Astrocyte (in vitro differentiated cells and primary cell): ENCODE data around the gene WSCD2.

Experiments used
- CTCF ChIP-seq: IDR thresholded peaks from 2 replicates; pipeline ENCODE4 v1.5.1; 2011; ENCODE audit warnings: low read depth, mild to moderate bottlenecking, inconsistent platforms, low read length, moderate library complexity; ENCODE audit not compliant: insufficient read depth
- EZH2 ChIP-seq: IDR thresholded peaks from 2 replicates; pipeline ENCODE4 v1.6.1; 2012; ENCODE audit warnings: mild to moderate bottlenecking, low read length, inconsistent platforms; ENCODE audit not compliant: insufficient read depth

- TF ChIP-seq CTCF: no peak
- TF ChIP-seq EZH2: no peak
Measured at GRCh38 chr12:108298761-108299275, 169.7 kb downstream of the WSCD2 start.
